H1 (cell line): ENCODE results near the gene PTPN5. TPM values are rescaled to one million over a fixed set of nuclear protein-coding genes. Genes with fewer than 3 reads are reported as not detected.

ENCODE experiments used
- CTCF ChIA-PET: fragments of 300-600 bp; sonication (Branson Sonifier 250); formaldehyde crosslinking; loops from one replicate; lab custom pipeline; 2021; ENCODE audit not compliant: partially characterized antibody; lab: Charles Lee
- POLR2A ChIA-PET: fragments of 300-600 bp; sonication (Branson Sonifier 250); formaldehyde crosslinking; loops from one replicate; lab custom pipeline; 2021; ENCODE audit warnings: inconsistent platforms; ENCODE audit not compliant: partially characterized antibody; lab: Charles Lee
- DNase-seq, 2 experiments: peaks; one replicate each; pipeline versions ENCODE4 v3.0.0 to v3.0.0-alpha.2; 2010 to 2022; ENCODE audit warnings: low spot score in 2 of 2, low read depth in 1 of 2, mixed read lengths in 1 of 2
- FAIRE-seq: peaks from 2 replicates; lab custom pipeline; 2011; peaks lifted over from hg19 to GRCh38; lab: Jason Lieb, UNC
- H2AFZ ChIP-seq: 2 replicates; pipeline ENCODE4 v1.8.1; 2012; ENCODE audit warnings: low read length, inconsistent platforms
- H2AK5ac ChIP-seq: 2 replicates; pipeline ENCODE4 v1.6.1; 2013; ENCODE audit warnings: low read depth, low read length
- H2BK120ac ChIP-seq: replicated peaks from 2 replicates; pipeline ENCODE3; 2013; ENCODE audit warnings: low read depth, low read length, inconsistent platforms
- H2BK12ac ChIP-seq: 2 replicates; pipeline ENCODE4 v1.6.1; 2013; ENCODE audit warnings: low read depth, low read length
- H2BK15ac ChIP-seq: 2 replicates; pipeline ENCODE4 v1.6.1; 2013; ENCODE audit warnings: low read length
- H2BK20ac ChIP-seq: 2 replicates; pipeline ENCODE4 v1.6.1; 2013; ENCODE audit warnings: low read length
- H2BK5ac ChIP-seq: 2 replicates; pipeline ENCODE4 v1.6.1; 2013; ENCODE audit warnings: low read depth, low read length
- H3K14ac ChIP-seq: 2 replicates; pipeline ENCODE4 v1.6.1; 2013; ENCODE audit warnings: inconsistent platforms; ENCODE audit not compliant: insufficient read length
- H3K18ac ChIP-seq: 2 replicates; pipeline ENCODE4 v1.6.1; 2013; ENCODE audit warnings: low read length; ENCODE audit errors: extremely low read depth
- H3K23ac ChIP-seq: 2 replicates; pipeline ENCODE4 v1.6.1; 2013; ENCODE audit warnings: inconsistent platforms; ENCODE audit not compliant: insufficient read length
- H3K23me2 ChIP-seq: 2 replicates; pipeline ENCODE4 v1.6.1; 2013; ENCODE audit warnings: low read depth, low read length
- H3K27ac ChIP-seq: 2 replicates; pipeline ENCODE4 v1.6.1; 2011; ENCODE audit warnings: low read depth, low read length, inconsistent platforms
- H3K27me3 ChIP-seq, 4 experiments: replicated peaks in 1 of 4; 1 replicate in 1 of 4; 2 replicates in 3 of 4; pipeline versions ENCODE4 v1.6.1 to v1.8.1; 2011 to 2013; ENCODE audit warnings: low read length in 3 of 4, mild to moderate bottlenecking in 3 of 4, inconsistent platforms in 2 of 4, mixed read lengths in 2 of 4, moderate library complexity in 1 of 4; ENCODE audit not compliant: control insufficient read depth in 3 of 4, insufficient read depth in 3 of 4; ENCODE audit errors: extremely low read depth in 1 of 4
- H3K36me3 ChIP-seq, 4 experiments: 2 replicates each; pipeline versions ENCODE4 v1.6.1 to v1.8.1; 2011 to 2013; ENCODE audit warnings: mild to moderate bottlenecking in 4 of 4, low read length in 3 of 4, moderate library complexity in 2 of 4, control low read depth in 1 of 4, inconsistent platforms in 1 of 4; ENCODE audit not compliant: insufficient read depth in 4 of 4, control insufficient read depth in 2 of 4
- H3K4ac ChIP-seq: replicated peaks from 2 replicates; pipeline ENCODE3; 2013; ENCODE audit warnings: low read length, low read depth, mixed read lengths, inconsistent platforms; ENCODE audit not compliant: insufficient read length
- H3K4me1 ChIP-seq, 4 experiments: replicated peaks in 1 of 4; 1 replicate in 1 of 4; 2 replicates in 3 of 4; pipeline versions ENCODE4 v1.6.1 to v1.8.1; 2011 to 2013; ENCODE audit warnings: low read length in 3 of 4, inconsistent platforms in 2 of 4, mixed read lengths in 1 of 4; ENCODE audit not compliant: insufficient read depth in 4 of 4, control insufficient read depth in 3 of 4
- H3K4me2 ChIP-seq, 2 experiments: 2 replicates each; pipeline versions ENCODE4 v1.6.1 to v1.8.1; 2011 to 2013; ENCODE audit warnings: low read depth in 2 of 2, low read length in 2 of 2, control low read depth in 1 of 2, inconsistent platforms in 1 of 2, mild to moderate bottlenecking in 1 of 2; ENCODE audit not compliant: insufficient read depth in 1 of 2
- H3K4me3 ChIP-seq, 4 experiments: fragments of 200-600, 300-600 bp in 1 of 4; sonication (generic), shearing (Covaris generic), sonication (Bioruptor Twin) in 1 of 4; 2 replicates each; pipeline versions ENCODE4 v1.5.1 to v1.8.1; 2011 to 2016; ENCODE audit warnings: low read length in 4 of 4, low read depth in 3 of 4, control low read depth in 2 of 4, inconsistent platforms in 2 of 4, mild to moderate bottlenecking in 2 of 4, mixed read lengths in 1 of 4, moderate library complexity in 1 of 4; ENCODE audit not compliant: insufficient read depth in 2 of 4; ENCODE audit errors: extremely low read depth in 1 of 4
- H3K56ac ChIP-seq: replicated peaks from 2 replicates; pipeline ENCODE3; 2013; ENCODE audit warnings: low read depth, mild to moderate bottlenecking, mixed read lengths, low read length, inconsistent platforms; ENCODE audit not compliant: insufficient read length
- H3K79me1 ChIP-seq: 2 replicates; pipeline ENCODE4 v1.6.1; 2013; ENCODE audit warnings: low read depth, low read length, control low read depth
- H3K79me2 ChIP-seq, 2 experiments: 2 replicates each; pipeline versions ENCODE4 v1.6.1 to v1.8.1; 2012 to 2013; ENCODE audit warnings: low read length in 2 of 2, mild to moderate bottlenecking in 2 of 2, inconsistent platforms in 1 of 2; ENCODE audit not compliant: insufficient read depth in 2 of 2, control insufficient read depth in 1 of 2
- H3K9ac ChIP-seq, 4 experiments: replicated peaks in 1 of 4; 1 replicate in 1 of 4; 2 replicates in 3 of 4; pipeline versions ENCODE4 v1.6.1 to v1.8.1; 2011 to 2013; ENCODE audit warnings: low read depth in 3 of 4, low read length in 3 of 4, control low read depth in 2 of 4, mild to moderate bottlenecking in 2 of 4, moderate library complexity in 2 of 4, inconsistent platforms in 1 of 4; ENCODE audit errors: extremely low read depth in 1 of 4
- H3K9me3 ChIP-seq, 2 experiments: 2 replicates each; pipeline versions ENCODE4 v1.6.1 to v1.8.1; 2012 to 2013; ENCODE audit warnings: mild to moderate bottlenecking in 2 of 2, moderate library complexity in 2 of 2, control low read depth in 1 of 2, inconsistent platforms in 1 of 2, low read depth in 1 of 2, low read length in 1 of 2, mixed read lengths in 1 of 2; ENCODE audit not compliant: insufficient read depth in 2 of 2
- H4K20me1 ChIP-seq, 2 experiments: replicated peaks in 1 of 2; 2 replicates each; pipeline versions ENCODE3 to v1.8.1; 2011 to 2013; ENCODE audit warnings: inconsistent platforms in 2 of 2, low read length in 2 of 2, mild to moderate bottlenecking in 1 of 2; ENCODE audit not compliant: insufficient read depth in 2 of 2, control insufficient read depth in 1 of 2
- H4K5ac ChIP-seq: 2 replicates; pipeline ENCODE4 v1.6.1; 2013; ENCODE audit warnings: low read length, low read depth, mixed read lengths, inconsistent platforms; ENCODE audit not compliant: insufficient read length
- H4K8ac ChIP-seq: 2 replicates; pipeline ENCODE4 v1.8.0; 2013; ENCODE audit warnings: mild to moderate bottlenecking, moderate library complexity, low read length, inconsistent platforms; ENCODE audit not compliant: insufficient read depth; ENCODE audit errors: extremely low read depth
- H4K91ac ChIP-seq: replicated peaks from 2 replicates; pipeline ENCODE3; 2013; ENCODE audit warnings: low read length, mixed read lengths, inconsistent platforms; ENCODE audit not compliant: insufficient read length
- ASH2L ChIP-seq: fragments of 200-600, 300-600 bp; sonication (generic); IDR thresholded peaks from one replicate; pipeline ENCODE4 v1.7.1; 2017; ENCODE audit warnings: low read length
- CEBPB ChIP-seq: IDR thresholded peaks from 2 replicates; pipeline ENCODE4 v1.6.1; 2012; ENCODE audit warnings: low read depth, low read length
- EGR1 ChIP-seq: IDR thresholded peaks from 2 replicates; pipeline ENCODE4 v1.6.1; 2011; ENCODE audit warnings: low read depth, low read length, borderline replicate concordance
- TAF1 ChIP-seq: IDR thresholded peaks from 2 replicates; pipeline ENCODE4 v1.6.1; 2011; ENCODE audit warnings: mild to moderate bottlenecking, low read depth, low read length
- TBP ChIP-seq: IDR thresholded peaks from 2 replicates; pipeline ENCODE4 v1.6.1; 2011; ENCODE audit warnings: low read depth, low read length, improper control_type of control experiment
- YY1 ChIP-seq: IDR thresholded peaks from 2 replicates; pipeline ENCODE4 v1.6.1; 2011; ENCODE audit warnings: low read depth, mild to moderate bottlenecking, low read length
- WGBS, 2 experiments: shearing (Covaris generic) in 1 of 2; methylation state at CpG; one replicate each; pipeline versions ENCODE4 v1.1.6 to v1.1.7; 2013 to 2015; ENCODE audit warnings: low lambda C conversion rate in 2 of 2, mixed read lengths in 2 of 2, inconsistent platforms in 1 of 2, low coverage in 1 of 2, missing lambda C conversion rate in 1 of 2; ENCODE audit not compliant: insufficient replicate concordance in 2 of 2, insufficient coverage in 1 of 2, insufficient read length in 1 of 2; ENCODE audit errors: extremely low coverage in 1 of 2, missing lambda C conversion rate in 1 of 2; 5-methylcytosine and 5-hydroxymethylcytosine counted together
- polyA plus RNA-seq, 7 experiments: library from polyadenylated mRNA; depleted of rRNA in 3 of 7; stranded (reverse) in 5 of 7; unstranded in 2 of 7; fragments of >200 nt in 5 of 7; fragments of 200-250 nt in 2 of 7; gene quantifications; 1 replicate in 5 of 7; 2 replicates in 1 of 7; 4 replicates in 1 of 7; pipeline versions ENCODE4 v1.2.1 to v1.2.3, GENCODE V29; 2011 to 2013; ENCODE audit warnings: missing spikeins in 2 of 7, mixed read lengths in 2 of 7
- total RNA-seq: library from RNA; stranded (reverse); fragmentation: NEBNext Ultra II Directional; extraction: Animal tissue kit (Norgen Biotek cat#: 25700); gene quantifications from 2 replicates; pipeline ENCODE4 v1.2.1, GENCODE V29; 2021

PTPN5 gene
- total and polyA plus RNA-seq, 2 of the 8 experiments (the other 6 are each of a cell fraction or from before 2014, with no cell fraction given): 8.4 to 12.9 TPM

DNA sequence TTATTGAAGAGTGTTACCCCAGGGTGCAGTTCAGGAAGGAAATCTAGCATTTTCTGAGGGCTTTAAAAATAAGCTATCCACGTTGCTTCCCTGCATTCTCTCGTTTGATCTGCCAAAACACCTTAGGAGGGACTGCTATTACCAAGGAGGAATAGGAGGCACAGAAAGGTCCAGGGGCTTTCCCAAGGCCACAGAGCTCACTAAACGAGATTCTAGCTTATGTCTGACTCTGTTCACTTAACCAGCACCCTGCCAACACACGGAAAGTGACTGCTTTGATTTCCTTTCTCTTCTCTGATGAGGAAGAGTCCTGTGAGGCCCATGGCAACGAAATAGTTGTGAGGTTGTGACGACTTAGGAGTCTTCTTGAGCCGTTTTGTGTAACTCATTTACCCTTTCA, 3.4 kb upstream of the PTPN5 start:
- Histone ChIP-seq H4K5ac (no peak overlapping the region), H3K9ac (no peak overlapping the region), H3K27ac (no peak overlapping the region), H3K9me3 (no peaks in the 10 kb centered on the region), H3K23ac (no peak overlapping the region), H2BK20ac (no peak overlapping the region), H3K27me3 (peaks cover 0 to 29% (median 20%) of the 10 kb centered on the region in 4 experiments; a peak in 6 of 7 replicates), H2BK120ac (no peak overlapping the region), H2BK5ac (no peak overlapping the region), H2BK12ac (no peak overlapping the region), H3K4ac (no peak overlapping the region), H3K4me1 (peaks cover 2 to 8% (median 3%) of the 10 kb centered on the region in 4 experiments; a peak in 6 of 7 replicates), H3K23me2 (peaks cover 17% of the 10 kb centered on the region), H3K79me2 (no peaks in the 10 kb centered on the region), H4K20me1 (peaks cover 0 to 2% of the 10 kb centered on the region in 2 experiments), H2AFZ (no peak overlapping the region), H3K4me3 (no peak overlapping the region), H3K4me2 (no peak overlapping the region), H3K79me1 (no peaks in the 10 kb centered on the region), H2BK15ac (no peak overlapping the region), H4K91ac (no peak overlapping the region), H3K36me3 (no peaks in the 10 kb centered on the region; a peak in 1 of 8 replicates), H2AK5ac (no peak overlapping the region), H4K8ac (no peak overlapping the region), H3K56ac (no peak overlapping the region), H3K18ac (no peak overlapping the region), H3K14ac (no peak overlapping the region)
- 65% methylated on average over 7 of the region's 7 CpGs; no CpG with 5 or more reads in 1 of the 2 experiments for WGBS, 2 experiments
- no peak for TF ChIP-seq YY1
- TF ChIP-seq CEBPB: no peak
- no peak for TF ChIP-seq TAF1
- no peak for TF ChIP-seq EGR1
- TF ChIP-seq ASH2L: no peak
- no peak for TF ChIP-seq TBP
- DNase-seq: no peak
- CTCF ChIA-PET: interaction anchor here (0.9 to 19.5 kb wide), 7 partner anchors 8 to 73 kb away, joined by 3 to 363 read pairs (median 6); no protein-coding TSS in a partner anchor
- POLR2A ChIA-PET: no interaction called here
- FAIRE-seq: no peak
